HG03135 (cell line): ENCODE data around the gene CUEDC1.
A peak's percentile ranks its signal among the peaks of the same experiment; 100 is the strongest.
"Not testable (repeated sequence)": the region's sequence is repeated elsewhere in the genome, so short reads cannot be mapped to it uniquely, and the experiment has no call there.

Source experiments
- ATAC-seq: cut with Tn5 transposase; IDR thresholded peaks from one replicate; pipeline ENCODE4 v1.9.1; 2021; ENCODE audit warnings: mild to moderate bottlenecking, moderate library complexity; ENCODE audit not compliant: unreplicated experiment

CUEDC1 gene

DNA sequence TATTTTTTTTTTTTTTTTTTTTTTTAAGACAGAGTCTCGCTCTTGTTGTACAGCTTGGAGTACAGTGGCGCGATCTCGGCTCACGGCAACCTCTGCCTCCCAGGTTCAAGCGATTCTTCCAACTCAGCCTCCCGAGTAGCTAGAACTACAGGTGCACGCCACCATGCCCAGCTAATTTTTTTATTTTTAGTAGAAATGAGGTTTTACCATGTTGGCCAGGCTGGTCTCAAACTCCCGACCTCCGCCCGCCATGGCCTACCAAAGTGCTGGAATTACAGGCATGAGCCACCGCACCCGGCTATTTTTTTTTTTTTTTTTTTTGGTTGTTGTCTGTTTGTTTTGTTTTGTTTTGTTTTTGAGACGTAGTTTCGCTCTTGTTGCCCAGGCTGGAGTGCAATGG is 3.2 kb upstream of the CUEDC1 start:
- ATAC-seq = not testable (repeated sequence)

DNA sequence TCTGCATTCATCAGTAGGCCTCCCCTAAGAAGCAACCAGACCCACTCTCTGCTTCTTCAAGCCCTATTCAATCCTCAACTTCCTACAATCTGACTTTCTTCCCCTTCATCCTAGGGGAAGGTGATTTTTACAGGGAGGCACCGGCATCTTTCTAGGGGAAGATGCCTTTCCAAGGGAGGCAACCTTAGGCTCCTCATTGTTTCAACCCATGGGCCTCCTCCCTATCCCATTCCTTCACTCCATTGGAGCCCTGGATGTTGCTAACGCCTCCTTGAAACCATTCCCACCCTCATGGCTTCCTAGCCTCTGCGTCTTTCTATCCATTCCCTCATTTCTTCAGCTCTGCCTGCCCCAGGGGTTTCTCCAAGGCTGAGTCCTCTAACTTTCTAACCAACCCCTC is 2.7 kb upstream of the CUEDC1 start:
- ATAC-seq = no peak

DNA sequence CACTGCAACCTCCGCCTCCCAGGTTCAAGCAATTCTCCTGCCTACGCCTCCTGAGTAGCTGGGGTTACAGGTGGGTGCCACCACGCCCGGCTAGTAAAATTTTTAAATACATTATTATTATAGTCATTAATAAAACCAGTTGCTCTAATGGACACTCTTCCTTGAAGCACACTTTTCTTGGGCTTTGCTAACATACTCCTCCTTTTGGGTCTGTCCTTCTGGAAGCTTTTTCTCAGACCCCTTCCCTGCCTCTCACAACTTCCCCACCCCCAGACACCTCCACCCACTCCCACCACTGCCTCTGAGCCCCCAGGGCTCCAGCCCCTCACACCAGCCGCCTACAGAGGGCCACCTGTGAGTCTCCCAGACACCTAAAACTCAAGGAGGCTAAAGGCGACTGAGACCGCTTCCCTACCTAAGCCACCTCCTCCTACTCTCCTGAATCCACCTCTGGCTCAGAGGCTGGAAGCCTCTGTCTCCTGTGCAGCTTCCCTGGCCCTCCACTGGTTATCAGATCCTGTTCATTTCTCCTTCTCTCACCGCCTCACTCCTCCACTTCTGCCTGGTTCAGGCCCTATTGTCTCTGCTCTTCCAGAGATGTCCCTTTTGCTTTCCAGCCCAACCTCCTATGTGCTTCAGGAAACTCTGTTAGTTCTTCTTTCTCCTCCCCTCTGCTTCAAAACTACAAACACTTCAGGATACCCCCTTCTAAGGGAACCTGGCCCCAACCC is 2.1 kb upstream of the CUEDC1 start:
- ATAC-seq = no peak

DNA sequence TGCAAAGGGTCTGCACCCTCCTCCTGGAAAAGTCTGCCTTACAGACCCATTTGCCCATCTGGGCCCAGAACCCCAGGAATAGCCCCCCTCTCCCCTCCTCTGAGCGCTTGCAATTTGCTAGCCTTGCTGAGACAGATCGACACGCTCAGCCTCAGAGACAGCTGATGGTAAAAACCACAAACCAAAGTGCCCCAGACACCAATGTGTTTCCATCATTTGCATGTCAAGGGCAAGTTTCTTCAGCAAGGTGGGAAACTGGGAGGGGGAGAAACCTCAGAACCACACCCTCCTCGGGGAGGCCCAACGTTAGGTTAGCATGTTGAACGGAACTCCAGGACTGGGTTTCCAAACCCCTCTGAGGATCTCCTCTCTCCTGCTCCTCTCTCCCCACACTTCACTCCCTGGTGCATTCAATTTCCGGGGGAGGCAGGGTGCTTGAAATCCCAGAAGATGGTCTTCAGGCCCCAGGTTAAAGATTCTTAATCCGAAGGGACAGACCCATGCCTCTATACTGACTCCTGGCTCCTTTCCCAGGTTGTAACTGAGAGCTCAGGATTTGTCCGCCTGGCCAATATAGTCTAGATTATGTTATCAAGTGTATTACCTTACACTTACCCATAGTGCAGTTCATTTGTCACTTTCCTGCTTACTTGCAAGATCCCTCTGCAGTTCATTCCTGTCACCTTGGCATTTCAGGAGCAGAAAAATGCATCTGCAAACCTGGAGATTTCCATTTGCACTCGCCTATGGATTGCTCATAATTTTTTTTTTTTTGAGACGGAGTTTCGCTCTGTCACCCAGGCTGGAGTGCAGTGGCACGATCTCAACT is 1.3 kb upstream of the CUEDC1 start:
- ATAC-seq = peak; percentile 55

DNA sequence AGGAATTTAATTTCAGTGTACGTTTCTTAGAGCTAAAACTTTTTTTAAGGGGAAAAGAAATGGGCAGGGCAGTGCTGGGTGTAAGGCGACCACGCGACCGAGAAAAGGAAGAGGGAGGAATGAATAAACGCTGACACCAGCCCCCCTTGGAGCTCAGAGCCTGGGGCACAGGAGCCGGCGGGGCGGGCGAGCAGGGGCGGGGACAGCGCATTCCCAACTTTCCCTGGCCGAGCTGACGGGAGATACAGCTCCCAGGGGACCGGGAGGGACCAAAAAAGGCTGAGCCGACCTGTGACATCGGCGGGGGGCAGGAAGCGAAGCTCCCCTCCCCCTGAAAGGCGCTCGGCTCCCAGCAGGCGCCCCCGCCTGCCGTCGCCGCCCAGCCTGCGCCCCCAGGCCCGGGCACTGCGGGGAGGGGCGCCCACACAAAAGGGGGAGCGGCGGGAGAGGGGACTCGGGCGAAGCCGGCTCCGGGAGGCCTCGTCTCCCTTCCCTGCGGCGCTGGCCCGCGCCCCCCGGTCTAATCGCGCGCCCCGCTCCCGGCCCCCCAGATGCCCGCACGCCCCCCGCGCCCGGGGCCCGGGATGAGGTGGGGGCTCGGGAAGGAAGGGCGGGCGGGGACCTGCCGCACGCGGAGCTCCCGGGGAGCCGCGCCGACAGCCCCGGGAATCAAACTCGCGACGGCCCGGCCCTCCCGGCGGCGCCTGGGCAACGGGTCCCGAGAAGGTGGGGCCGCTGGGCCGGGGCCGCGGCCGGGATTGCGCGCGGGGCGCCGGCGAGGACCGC is 622 bp downstream of the CUEDC1 start:
- no peak for ATAC-seq

DNA sequence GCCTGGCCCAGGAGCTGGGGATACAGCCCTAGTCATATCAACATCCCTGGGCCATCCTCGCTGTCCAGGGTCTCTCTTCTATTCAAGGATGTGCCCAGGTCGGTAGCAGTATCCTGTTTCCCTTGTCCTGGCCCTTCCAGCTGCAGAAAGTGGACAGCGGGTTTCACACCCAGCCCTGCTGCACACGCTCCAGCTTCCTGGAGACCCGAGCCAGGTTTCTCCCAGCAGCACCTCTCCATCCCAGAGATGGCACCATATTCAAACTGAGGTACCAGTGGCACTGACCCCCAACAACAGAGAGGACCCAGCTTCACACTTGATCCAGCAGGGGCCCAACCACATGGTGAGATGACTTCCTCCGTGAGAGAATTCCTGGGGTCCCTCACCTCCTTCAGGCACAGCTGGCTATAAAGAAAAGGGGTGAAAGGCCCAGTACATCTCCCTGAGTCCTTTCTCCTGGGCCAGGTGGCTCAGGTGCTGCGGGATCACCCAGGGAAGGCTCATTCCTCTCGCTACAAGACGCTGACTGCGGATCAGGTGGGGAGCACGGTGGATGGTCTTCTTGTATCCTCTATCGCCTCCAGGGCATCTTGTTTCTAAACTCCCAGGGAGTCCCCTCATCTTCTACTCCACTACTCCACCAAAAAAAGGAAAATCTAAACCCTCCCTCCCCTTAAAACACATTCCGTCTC is 1.4 kb downstream of the CUEDC1 start:
- no peak for ATAC-seq

DNA sequence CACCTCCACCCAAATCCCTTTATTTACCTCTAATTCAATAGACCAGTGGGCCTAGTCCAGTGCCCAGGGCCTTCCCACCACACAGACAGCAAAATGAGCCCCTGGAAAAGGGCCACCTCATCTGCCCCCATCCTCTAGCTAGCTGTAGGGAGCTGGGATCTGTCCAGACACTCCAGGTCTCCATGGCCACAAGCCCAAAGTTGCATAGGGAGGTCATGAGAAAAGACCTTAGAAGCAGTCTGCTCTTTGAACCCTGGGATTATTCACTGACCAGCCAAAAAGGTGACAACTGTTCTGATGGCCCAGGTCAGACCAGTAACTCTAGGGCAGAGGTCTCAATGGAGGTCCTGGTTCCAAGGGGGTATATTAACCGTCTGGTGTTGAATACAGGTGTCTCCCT is 2.0 kb downstream of the CUEDC1 start:
- ATAC-seq = no peak

DNA sequence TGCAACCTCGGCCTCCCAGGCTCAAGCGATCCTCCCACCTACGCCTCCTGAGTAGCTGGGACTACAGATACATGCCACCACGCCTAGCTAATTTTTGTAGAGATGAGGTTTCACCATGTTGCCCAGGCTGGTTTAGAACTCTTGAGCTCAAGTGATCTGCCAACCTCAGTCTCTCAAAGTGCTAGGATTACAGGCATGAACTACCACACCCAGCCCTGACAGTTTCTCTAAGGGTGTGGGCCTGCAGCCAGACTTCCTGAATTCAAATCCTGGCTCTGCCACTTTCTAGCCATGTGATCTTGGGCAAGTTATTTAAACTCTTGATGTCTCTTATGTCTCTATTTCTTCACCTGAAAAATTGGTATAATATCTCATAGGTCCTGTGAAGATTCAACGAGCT is 5.6 kb downstream of the CUEDC1 start:
- no peak for ATAC-seq

DNA sequence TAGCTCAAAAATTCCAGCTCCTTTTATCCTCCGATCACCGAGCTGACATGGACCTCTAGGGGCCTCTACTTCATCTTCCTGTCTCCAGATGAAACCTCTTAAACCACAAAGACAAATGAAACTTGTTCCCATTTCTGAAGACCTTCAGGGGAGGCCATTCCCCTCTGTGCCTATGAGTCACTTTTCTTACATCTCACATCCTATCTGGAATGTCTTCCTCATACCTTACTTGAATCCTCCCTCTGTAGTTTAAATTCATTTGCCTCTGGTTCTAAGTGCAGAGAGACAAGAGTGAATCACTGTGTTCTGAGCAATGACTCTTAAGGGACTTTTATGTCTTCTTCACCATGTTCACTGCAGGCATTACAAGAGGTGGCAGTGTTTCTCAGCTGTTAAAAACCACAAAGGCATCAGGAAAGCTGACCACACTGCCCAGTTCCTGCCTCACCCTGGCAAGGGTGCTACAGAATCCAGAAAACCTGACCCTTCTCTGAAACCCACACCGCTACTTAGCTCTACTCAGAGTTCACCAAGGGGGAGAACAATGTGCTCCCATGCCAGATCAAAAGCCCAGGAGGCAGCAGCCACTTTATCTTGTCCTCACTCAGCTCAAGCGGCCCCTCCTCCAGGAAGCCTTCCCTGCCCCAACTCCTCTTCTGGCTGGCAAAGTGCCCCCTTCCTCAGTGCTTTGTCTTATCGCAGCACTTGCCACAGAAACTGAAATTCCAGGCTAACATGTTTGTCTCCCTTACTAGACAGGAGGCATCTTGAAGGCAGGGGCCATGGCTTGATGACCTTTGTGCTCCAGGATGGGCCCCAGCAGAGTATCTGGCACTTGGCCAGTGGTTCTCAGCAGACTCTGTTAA is 6.4 kb downstream of the CUEDC1 start:
- ATAC-seq = no peak

DNA sequence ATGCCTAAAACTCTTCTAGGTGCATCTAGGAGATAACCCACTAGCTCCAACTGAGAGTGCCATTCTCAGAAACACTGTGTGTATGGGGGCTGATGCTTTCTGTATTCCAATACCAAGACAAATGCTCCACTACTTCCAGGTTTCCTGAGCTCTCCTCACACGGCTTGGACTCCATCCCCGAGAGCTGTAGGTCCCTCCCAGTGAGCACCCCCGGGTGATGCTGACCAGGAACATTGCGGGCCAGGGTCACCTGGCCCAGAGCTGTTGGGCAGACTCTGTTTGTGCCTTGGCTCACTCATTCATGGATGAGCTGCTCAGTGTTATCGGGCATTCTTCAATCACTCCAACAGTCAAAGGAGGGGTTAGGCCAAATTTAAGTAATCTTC is 7.0 kb downstream of the CUEDC1 start:
- no peak for ATAC-seq

DNA sequence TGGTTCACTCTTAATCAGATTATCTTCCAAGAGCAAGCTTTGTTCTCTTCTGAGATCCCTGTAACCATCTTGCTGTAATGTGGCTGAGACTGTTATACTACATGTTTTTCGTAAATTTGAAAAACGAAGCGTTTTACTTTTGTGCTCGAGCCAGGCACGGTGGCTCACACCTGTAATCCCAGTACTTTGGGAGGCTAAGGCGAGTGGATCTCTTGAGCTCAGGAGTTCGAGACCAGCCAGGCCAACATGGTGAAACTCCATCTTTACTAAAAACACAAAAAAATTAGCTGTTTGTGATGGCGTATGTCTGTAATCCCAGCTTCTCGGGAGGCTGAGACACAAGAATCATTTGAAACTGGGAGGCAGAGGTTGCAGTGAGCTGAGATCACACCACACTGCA is 7.8 kb downstream of the CUEDC1 start:
- ATAC-seq = no peak

DNA sequence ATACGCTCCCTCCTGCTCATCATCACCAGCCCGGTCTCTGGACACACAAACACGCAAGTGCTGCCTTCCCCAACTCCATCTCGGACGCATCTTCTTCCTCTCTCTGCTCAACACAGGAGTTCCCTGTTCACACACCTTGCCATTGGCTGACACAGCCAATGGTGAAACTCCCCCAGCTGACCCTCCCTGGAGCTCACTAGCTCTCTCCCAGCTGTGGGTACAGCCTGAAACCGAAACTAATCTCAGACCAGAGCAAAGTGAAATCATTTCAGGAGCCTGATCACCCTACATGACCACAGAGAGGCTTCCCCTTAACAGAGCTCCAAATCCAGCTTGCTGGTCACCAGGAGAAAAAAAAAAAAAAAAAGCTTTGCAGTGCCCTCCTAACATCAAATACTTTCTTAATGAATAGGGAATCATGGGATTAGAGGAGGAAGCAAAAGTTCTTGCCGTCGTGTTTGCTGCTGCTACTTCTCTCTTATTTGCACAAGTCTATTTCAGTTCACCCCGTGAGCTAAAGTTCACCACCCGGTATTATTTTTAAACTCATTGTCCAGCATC is 8.3 kb downstream of the CUEDC1 start:
- peak; percentile 88 for ATAC-seq

DNA sequence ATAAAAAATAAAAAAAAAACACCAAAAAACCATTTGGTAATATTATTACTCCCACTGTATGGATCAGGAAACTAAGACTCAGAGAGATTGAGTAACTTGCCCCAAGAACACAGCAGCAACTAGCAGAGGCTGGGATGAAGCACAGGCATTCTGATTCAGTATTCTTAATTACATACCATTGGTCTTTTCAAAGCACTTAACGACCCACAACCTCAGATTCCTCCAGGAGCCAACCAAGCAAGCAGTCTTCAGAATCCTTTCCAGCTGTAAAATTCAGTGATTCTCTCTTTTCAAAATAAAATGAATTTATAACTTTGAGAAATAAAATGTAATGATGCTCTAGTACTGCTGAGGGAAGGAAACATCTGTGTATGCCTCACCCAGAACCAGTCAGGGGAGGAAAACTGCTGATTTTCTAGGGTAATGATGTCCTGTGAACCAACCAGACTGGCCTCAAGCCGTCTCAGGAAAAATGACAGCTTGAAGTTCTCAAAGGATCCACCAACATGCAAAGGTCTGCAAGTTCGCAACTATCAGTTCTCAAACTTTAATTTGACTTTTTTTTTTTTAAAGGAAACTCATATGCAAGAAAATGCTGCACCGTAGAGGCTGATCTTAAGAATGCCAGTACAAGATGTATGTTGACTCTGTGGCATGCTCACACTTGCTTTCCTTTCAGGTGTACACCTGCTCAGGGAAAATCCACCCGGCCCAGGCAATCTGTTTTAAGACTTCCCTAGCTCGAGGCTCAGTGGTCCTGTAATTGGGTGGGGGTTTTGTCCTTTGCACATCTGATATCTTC is 9.0 kb downstream of the CUEDC1 start:
- ATAC-seq = peak; percentile 21

DNA sequence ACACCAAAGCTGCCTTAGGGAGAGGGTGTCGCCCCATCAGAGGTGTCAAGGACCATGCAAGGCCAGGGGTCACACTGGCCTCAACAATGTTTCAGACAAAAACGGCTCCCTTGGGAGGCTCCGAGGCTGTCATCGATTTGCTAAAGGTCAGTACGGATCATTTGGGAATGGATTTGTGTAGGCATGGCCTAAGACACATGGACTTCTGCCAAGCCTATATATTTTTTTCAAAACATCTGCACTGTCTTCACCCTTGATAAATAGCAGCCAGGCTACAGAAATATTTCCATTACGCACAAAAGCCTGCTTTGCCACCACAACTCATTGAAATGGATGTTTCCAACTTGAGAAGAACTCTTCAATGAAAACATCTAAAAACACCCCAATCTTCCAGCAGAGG is 10.3 kb downstream of the CUEDC1 start:
- no peak for ATAC-seq

DNA sequence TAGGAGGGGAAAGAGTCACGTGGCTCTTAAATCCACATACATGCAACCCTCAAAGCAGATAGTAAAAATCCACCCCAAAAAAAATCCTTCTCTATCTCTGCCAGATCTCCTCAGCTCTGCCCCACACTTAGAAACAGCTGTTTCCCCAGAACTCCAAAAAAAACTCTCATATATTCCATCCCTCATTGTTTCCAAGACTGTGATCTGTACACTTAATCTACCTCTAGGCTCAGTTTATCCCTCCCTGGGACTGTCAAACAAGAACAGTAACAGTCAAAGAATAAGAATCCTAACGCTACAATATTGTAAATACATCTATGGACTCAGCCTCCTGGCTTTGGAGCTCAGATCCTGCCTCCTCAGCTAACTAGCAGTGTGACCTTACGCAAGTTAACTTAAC is 11.6 kb downstream of the CUEDC1 start:
- ATAC-seq = no peak

DNA sequence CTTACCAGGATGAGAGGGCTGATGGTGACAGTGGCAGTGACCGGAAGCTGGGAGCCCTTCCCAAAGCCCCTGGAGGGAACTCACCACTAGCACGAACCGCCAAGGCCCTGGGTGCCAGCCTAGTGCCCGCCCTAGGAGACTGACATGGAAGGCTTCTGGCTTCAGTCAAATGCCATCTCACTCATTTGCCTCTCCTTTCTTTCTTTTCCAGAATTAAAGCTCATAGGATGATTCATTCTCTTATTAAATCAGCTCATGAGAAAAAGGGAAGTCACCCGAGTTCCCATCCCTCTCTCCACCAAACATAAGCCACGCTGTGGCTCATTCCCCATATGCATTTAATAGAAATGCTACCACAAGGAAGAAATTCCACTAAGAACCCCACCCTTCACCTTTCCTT is 12.1 kb downstream of the CUEDC1 start:
- no peak for ATAC-seq

DNA sequence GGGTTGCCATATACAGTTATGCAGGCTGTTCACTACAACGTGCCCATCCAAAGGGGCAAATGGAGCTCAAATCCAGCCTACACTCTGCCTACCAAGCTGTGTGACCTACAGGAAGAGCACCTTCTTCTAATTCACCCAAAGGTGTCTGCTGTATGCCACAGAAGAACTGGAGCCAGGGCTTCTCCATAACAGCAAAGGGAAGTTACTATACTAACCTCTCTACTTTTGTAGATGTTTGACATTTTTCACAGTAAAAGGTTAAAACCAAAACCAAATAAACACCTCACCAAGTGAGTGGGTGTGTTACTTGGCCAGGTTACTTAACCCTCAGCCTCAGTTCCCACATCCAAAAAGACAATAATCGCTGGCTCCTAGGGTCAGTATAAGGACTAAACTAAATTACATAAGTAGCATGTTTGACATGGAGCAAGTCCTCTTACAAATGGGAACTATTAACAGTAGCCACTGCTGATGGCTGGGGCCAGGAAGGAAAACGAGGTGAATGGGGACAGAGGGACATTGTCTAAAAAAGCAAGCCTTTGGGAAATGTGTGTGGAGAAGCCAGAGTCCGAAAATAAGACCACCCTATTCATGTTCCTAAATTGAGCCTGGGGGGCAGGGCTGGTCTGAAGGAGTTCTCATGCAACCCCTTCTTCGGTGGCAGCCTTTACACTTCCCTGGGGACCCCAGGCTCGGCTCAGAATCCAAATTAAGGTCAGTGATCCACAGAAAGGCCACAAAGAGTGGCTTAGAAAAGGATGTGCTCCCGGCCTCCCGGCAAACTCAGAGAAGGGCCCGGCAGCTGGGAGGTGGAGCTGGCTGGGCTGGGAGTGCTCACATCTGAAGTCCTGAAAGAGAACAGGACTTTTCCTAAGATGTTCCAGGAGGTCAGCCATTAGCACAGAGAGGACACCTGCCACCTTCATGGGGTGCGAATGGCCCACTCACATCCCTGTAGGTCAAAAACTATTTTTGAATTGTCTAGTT is 13.5 kb downstream of the CUEDC1 start:
- no peak for ATAC-seq
